ENCODE results near the gene ARSB. TPM values are rescaled to one million over a fixed set of nuclear protein-coding genes. Genes with fewer than 3 reads are reported as not detected.

Gene ARSB
- total RNA-seq, 1 experiment from 2014 or later = 21.4 TPM

DNA sequence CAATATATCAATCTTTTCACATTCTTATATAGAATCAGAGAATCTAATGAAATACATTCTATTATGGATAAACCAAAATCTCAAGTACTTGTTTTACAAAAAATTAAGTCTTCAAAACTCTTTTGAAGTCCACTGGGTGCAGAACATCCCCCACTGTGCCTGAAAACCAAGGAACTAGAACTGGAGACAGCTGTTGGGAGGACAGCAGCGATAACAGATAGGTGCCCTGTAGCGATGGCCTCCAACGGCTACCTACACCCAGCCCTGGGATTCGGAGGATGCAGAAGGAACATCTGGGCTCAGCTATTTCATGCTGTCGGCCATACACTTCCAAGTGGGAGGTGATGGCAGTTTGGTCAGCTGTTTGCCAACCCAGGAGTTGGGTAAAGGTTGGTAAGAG, 207.2 kb downstream of the ARSB start:
- DNase-seq = no peak
- no TSS peak for BruUV-seq (replicated peaks)
- no peaks in the 10 kb centered on the region for H3K27me3 Mint-ChIP-seq (ENCODE audit: unreplicated experiment)
- H3K4me3 Mint-ChIP-seq (ENCODE audit: low read depth, unreplicated experiment) = no peak overlapping the region
- no peaks in the 10 kb centered on the region for H3K9me3 Mint-ChIP-seq (ENCODE audit: low read depth, unreplicated experiment)
- H3K36me3 Mint-ChIP-seq (ENCODE audit: insufficient read depth, unreplicated experiment) = no peaks in the 10 kb centered on the region
- TF ChIP-seq CTCF (IDR thresholded peaks at IDR 0.05; ENCODE audit: unreplicated experiment) = no peak
- H3K27ac Mint-ChIP-seq (ENCODE audit: unreplicated experiment) = no peak overlapping the region
- CTCF ChIA-PET = interaction anchor here (0.8 kb wide), 1 partner anchor 8 kb away, joined by 3 read pairs; no protein-coding TSS in a partner anchor
- H3K4me1 Mint-ChIP-seq (ENCODE audit: low read depth, unreplicated experiment) = no peaks in the 10 kb centered on the region
- intact Hi-C loops (cut with micrococcal nuclease; ENCODE audit: unreplicated experiment) = no loop called here

GRCh38 chr5:78776637-78777036, 208.5 kb downstream of the ARSB start:
- DNase-seq = no peak
- no peak overlapping the region for H3K4me3 Mint-ChIP-seq (ENCODE audit: low read depth, unreplicated experiment)
- CTCF ChIA-PET = interaction anchor here (0.7 to 0.8 kb wide), 2 partner anchors 26 to 348 kb away, joined by 3 to 5 read pairs; no protein-coding TSS in a partner anchor
- no peaks in the 10 kb centered on the region for H3K36me3 Mint-ChIP-seq (ENCODE audit: insufficient read depth, unreplicated experiment)
- no peaks in the 10 kb centered on the region for H3K9me3 Mint-ChIP-seq (ENCODE audit: low read depth, unreplicated experiment)
- H3K27ac Mint-ChIP-seq (ENCODE audit: unreplicated experiment) = no peak overlapping the region
- intact Hi-C loops (cut with micrococcal nuclease; ENCODE audit: unreplicated experiment) = no loop called here
- BruUV-seq (replicated peaks) = no TSS peak
- H3K27me3 Mint-ChIP-seq (ENCODE audit: unreplicated experiment) = no peaks in the 10 kb centered on the region
- no peak for TF ChIP-seq CTCF (IDR thresholded peaks at IDR 0.05; ENCODE audit: unreplicated experiment)
- peaks cover 5% of the 10 kb centered on the region for H3K4me1 Mint-ChIP-seq (ENCODE audit: low read depth, unreplicated experiment)

DNA sequence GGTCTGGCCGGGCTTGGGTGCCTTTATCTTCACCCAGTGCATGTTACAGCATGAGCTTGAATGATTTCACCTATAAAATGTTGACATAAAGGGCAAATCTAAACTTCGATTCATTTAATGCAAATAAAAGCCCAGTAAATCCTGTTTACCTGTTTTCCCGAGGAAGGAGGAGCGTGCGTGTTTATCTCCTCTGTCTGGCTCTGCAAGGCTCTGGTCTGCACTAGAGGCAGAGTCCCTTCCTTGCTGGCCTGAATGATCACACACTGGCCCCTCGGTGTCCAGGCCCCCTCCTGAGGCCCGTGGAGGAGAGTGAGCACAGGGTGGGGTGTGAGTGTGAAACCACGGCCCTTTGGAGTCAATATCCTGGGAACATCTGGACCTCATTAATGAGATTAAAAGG, 211.5 kb downstream of the ARSB start:
- peaks cover 8% of the 10 kb centered on the region for H3K4me1 Mint-ChIP-seq (ENCODE audit: low read depth, unreplicated experiment)
- DNase-seq = no peak
- H3K27ac Mint-ChIP-seq (ENCODE audit: unreplicated experiment) = no peak overlapping the region
- no peaks in the 10 kb centered on the region for H3K27me3 Mint-ChIP-seq (ENCODE audit: unreplicated experiment)
- no peaks in the 10 kb centered on the region for H3K9me3 Mint-ChIP-seq (ENCODE audit: low read depth, unreplicated experiment)
- TF ChIP-seq CTCF (IDR thresholded peaks at IDR 0.05; ENCODE audit: unreplicated experiment) = no peak
- no peak overlapping the region for H3K4me3 Mint-ChIP-seq (ENCODE audit: low read depth, unreplicated experiment)
- intact Hi-C loops (cut with micrococcal nuclease; ENCODE audit: unreplicated experiment) = no loop called here
- CTCF ChIA-PET = no interaction called here
- no peaks in the 10 kb centered on the region for H3K36me3 Mint-ChIP-seq (ENCODE audit: insufficient read depth, unreplicated experiment)
- BruUV-seq (replicated peaks) = no TSS peak

GRCh38 chr5:78771260-78772205, 213.6 kb downstream of the ARSB start:
- CTCF ChIA-PET = no interaction called here
- no peak overlapping the region for H3K4me3 Mint-ChIP-seq (ENCODE audit: low read depth, unreplicated experiment)
- no TSS peak for BruUV-seq (replicated peaks)

More at GRCh38 chr5:78771260-78772205, 213.6 kb downstream of the ARSB start:
- intact Hi-C loops (cut with micrococcal nuclease; ENCODE audit: unreplicated experiment) = no loop called here
- no peaks in the 10 kb centered on the region for H3K9me3 Mint-ChIP-seq (ENCODE audit: low read depth, unreplicated experiment)
- no peak overlapping the region for H3K27ac Mint-ChIP-seq (ENCODE audit: unreplicated experiment)
- peaks cover 8% of the 10 kb centered on the region for H3K4me1 Mint-ChIP-seq (ENCODE audit: low read depth, unreplicated experiment)
- peaks cover under 1% of the 10 kb centered on the region for H3K27me3 Mint-ChIP-seq (ENCODE audit: unreplicated experiment)
- peak; percentile 24 for DNase-seq
- H3K36me3 Mint-ChIP-seq (ENCODE audit: insufficient read depth, unreplicated experiment) = no peaks in the 10 kb centered on the region
- TF ChIP-seq CTCF (IDR thresholded peaks at IDR 0.05; ENCODE audit: unreplicated experiment) = no peak

Data from Calu3 (cell line).